ENCODE data around the gene RRAGC.
"Not testable (repeated sequence)": the region's sequence is repeated elsewhere in the genome, so short reads cannot be mapped to it uniquely, and the experiment has no call there.

Gene RRAGC

DNA sequence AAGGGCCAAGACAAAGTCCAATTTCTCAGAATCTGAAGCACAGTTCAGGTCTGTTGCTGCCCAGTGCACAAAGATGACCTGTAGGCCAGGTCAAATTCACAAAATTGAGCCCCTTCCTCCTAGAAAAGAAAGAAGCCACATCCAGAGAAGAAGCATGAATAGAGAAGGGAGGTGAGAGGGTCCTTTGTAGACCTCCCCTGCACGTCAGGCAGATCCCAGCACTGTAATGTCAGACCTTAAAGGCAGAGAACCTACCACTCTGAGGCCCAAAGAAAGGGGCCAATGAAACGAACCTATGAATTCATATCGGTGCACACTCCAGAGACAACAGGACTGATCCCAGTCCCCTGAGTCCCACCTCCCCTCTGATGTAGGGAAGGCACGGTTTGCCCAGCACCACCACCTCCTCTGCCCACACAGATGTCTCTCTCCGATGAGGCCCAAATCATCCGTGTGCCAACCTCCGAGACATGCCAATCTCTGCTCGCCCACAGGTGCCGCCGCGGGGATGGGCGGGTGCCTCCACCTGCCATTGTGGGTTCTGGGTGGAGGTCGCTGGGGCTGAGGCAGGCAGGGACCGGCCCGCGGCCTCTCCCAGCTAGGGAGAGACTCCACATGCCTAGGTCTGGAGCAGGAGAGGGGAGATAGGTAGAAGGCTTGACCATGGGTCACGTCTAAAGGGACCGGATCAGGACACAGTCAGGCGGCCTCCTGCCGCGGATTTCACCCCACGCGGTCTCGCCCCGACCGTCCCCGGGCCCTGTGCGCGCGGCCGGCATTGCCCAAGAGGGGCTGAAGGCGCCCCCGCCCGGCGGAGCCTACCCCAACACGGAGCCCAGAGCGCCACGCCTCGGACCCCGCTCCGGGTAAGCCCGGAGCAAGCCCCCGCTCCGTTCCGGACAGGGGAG, 42.1 kb downstream of the RRAGC start:
- DNase-seq (ENCODE audit: low read depth), result no peak

DNA sequence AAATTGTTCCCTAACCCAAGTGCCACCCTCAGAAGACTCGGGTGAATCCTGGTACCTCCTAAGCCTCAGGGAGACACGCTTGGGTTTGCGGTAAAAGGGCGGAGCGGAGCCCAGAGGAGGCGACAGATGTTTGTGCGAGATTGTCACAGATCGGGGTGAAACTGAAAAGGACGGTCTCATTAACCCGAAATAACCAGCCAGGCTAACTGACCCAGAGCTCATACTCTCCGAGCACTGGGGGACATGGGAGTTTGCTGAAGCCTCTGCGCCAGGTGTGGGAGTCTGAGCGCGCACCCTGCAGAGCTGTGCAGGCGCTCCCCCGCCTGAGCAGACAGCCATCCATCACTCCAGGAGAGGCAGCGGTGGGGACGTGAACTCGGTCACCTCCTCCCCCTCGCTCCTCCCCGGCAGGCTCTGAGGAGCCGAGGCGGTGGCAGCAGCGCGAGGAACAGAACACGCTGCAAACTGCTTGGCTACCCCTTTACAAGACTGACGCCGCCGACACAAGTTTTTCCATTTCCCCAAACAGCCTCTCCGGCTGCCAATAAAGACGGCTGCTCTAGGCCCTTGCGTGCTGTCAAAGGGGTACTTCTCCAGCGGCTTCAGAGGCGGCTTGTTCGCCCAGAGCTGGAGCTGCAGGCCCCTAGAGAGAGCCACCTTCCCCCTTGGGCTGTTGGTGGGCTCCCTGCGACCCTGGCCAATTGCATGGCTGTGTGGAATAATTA, 43.5 kb downstream of the RRAGC start:
- DNase-seq (ENCODE audit: low read depth), result no peak

DNA sequence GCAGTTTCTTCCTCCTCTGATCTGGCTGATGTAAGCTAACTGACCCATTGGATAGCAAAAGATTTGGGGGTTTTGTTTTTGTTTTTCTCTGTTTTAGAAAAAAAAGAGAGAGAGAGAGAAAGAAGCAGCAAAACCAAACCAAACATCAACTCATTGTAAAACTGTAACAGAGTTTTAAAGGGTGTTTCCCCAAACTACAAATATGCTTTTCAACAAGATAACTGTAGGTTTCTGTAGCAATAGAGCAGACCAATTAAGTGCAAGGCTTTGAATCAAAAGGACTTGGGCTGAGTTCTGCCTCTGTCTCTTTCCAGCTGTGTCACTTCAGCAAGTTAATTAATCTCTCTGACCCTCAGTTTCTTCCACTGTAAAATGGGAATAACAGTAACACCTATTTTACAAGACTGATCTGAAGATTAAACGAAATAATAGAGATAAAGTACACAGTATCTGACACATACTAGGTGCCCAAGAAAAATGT, 44.5 kb downstream of the RRAGC start:
- no peak for DNase-seq (ENCODE audit: low read depth)

GRCh38 chr1:38814444-38814983, 45.1 kb downstream of the RRAGC start:
- DNase-seq (ENCODE audit: low read depth), result no peak

GRCh38 chr1:38812981-38813380, 46.6 kb downstream of the RRAGC start:
- no peak for DNase-seq (ENCODE audit: low read depth)

GRCh38 chr1:38811466-38811865, 48.1 kb downstream of the RRAGC start:
- DNase-seq (ENCODE audit: low read depth), result not testable (repeated sequence)

- no peak for DNase-seq (ENCODE audit: low read depth)
These were observed 53.5 kb downstream of the RRAGC start for GRCh38 chr1:38806090-38806489.

- no peak for DNase-seq (ENCODE audit: low read depth)
These were observed 54.5 kb downstream of the RRAGC start for GRCh38 chr1:38805036-38805435.

DNA sequence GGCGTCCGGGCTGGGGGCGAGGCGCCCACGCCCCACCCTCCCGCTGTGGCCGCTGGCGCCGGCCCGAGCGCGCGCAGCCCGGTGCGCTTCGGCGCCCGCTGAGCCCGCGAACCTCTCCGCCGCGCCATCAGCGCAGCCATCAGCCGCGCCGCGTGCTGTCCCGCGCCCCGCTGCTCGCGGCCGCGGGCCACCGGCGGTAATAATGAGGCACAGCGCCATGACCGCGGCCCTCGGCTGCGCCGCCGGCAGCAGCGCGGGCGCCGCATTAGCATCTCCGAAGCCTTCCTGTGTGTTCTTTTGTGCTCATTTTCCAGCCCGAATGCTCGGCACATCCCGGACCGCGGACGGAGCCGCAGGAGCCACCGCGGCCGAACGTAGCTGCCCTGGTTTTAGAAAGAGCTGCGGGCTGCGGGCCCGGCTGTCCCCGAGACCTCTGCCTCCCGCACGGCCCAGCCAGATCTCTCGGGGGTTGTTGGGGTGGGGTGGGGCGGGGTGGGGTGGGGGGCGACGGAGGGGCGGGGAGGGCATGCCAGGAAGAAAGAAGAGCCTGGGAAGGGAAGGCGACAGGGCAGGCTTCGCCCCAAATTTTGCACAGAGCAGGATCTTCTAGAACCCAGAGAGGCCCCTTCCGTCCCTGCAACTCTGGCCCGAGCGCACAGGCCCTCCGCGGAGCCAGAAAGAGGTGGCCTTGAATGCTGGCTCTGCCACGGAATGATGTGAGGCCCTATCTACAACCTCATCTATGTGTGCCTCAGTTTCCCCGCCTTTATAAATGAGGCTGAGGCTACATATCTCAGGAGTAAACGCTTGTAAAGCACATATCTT, 55.3 kb downstream of the RRAGC start:
- no peak for DNase-seq (ENCODE audit: low read depth)

DNA sequence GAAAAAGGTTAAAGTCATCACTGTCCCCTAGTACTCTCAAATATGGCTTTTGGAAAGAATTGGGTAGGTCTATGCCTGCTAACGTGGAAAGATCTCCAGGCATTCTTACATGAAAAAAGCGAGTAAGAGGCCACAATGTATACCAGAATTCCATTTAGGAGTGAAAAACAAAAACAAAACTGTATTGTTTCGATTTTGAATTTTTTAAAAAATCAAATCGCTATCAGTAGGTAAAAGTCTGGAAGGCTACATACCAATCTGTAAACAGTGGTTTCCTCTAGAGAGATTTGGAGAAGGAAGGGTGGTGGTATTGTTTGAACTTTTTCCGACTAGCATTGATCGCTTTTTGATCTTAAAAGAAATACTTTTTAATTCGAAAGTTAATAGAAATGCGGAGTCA, 55.9 kb downstream of the RRAGC start:
- no peak for DNase-seq (ENCODE audit: low read depth)

GRCh38 chr1:38800720-38801671, 58.6 kb downstream of the RRAGC start:
- no peak for DNase-seq (ENCODE audit: low read depth)

- no peak for DNase-seq (ENCODE audit: low read depth)
These were observed 66.3 kb downstream of the RRAGC start for GRCh38 chr1:38793299-38793698.

DNA sequence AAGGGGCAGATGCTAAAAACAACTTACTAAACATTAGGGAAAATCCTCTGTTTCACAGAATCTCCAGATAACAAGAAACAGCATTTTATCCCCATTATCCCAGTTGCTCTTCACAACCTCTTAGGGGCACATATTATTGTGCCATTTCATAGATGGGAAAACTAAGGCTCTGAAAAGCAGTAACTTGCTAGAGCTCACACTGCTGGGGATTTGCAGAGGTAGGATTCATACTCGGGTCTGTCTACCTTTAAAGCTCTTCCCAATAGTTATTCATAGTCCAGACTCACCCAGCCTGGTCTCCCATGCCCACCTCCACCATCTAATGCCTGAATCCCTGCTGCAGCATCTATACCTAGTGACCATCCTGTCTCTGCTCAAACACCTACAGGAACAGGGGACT, 67.7 kb downstream of the RRAGC start:
- DNase-seq (ENCODE audit: low read depth), result no peak

DNA sequence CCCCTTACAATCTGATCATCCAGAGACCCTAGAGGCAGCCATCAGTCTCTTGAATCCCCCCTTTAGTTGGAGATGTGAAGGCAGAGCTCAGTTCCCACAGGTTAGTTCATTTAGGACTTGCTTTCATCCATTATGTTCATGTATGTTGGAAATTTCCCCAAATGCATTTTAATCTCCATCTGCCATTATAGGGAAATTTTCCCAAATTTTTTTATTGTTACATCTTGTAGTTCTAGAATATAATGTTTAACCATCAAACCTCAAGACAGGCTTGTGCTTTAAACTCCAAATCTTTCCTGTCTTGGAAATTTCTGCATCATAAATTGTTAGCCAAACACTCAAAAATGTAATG, 68.4 kb downstream of the RRAGC start:
- DNase-seq (ENCODE audit: low read depth), result no peak

GRCh38 chr1:38790422-38791163, 69.0 kb downstream of the RRAGC start:
- DNase-seq (ENCODE audit: low read depth), result no peak

- no peak for DNase-seq (ENCODE audit: low read depth)
These were observed 69.9 kb downstream of the RRAGC start for GRCh38 chr1:38789498-38790169.

GRCh38 chr1:38788341-38789336, 70.9 kb downstream of the RRAGC start:
- no peak for DNase-seq (ENCODE audit: low read depth)

All from HS-5 (cell line).